Stimulated activated CD8-positive, alpha-beta memory T cell treated with anti-CD3 and anti-CD28 coated beads, Interleukin-4, amount 100 ng/mL, for 24 hours (primary cell): ENCODE data around the gene ABCC3.

Experiments used
- DNase-seq: peaks from one replicate; pipeline ENCODE4 v3.0.0-alpha.2; 2020; ENCODE audit warnings: low read depth

The ABCC3 gene

DNA sequence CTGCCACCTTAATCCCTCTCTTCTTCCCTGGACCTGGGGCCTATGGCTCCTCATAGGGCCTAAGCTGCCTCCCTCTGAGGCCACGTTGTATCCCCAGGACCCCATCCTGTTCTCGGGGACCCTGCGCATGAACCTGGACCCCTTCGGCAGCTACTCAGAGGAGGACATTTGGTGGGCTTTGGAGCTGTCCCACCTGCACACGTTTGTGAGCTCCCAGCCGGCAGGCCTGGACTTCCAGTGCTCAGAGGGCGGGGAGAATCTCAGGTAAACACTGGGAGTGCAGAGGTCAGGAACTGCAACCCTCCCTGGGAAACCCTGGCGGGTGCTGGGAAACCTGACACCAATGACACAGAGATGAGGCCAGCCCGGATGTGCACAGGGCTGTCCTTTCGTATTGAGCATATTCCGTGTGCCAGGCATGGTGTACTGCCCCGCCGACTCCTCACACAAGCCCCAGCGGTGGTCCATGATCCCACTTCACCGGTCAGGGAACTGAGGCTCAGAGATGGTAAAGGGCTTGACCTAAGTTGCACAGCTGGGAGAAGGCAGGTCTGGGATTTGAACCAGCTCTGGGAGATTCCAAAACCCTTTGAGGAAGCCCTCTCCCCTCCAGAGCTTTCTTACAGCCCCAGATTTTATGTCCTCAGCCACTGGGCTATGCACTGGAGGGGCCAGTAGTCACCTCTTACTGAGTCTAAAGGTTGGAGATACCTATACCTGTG, 50.1 kb downstream of the ABCC3 start:
- DNase-seq = no peak

DNA sequence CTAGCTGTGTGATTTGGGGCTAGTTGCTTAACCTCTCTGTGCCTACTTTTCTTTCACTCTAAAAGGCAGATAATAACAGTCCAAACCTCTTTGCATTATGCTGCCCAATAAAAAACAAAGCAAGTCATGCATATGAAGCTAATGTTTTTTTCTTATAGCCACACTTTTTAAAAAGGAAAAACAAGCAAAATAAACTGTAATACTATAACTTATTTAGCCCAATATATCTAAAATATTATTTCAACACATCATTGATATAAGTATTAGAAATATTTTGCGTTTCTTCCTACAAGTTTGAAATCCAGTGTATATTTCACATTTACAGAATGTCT, 50.6 kb downstream of the ABCC3 start:
- DNase-seq = no peak

DNA sequence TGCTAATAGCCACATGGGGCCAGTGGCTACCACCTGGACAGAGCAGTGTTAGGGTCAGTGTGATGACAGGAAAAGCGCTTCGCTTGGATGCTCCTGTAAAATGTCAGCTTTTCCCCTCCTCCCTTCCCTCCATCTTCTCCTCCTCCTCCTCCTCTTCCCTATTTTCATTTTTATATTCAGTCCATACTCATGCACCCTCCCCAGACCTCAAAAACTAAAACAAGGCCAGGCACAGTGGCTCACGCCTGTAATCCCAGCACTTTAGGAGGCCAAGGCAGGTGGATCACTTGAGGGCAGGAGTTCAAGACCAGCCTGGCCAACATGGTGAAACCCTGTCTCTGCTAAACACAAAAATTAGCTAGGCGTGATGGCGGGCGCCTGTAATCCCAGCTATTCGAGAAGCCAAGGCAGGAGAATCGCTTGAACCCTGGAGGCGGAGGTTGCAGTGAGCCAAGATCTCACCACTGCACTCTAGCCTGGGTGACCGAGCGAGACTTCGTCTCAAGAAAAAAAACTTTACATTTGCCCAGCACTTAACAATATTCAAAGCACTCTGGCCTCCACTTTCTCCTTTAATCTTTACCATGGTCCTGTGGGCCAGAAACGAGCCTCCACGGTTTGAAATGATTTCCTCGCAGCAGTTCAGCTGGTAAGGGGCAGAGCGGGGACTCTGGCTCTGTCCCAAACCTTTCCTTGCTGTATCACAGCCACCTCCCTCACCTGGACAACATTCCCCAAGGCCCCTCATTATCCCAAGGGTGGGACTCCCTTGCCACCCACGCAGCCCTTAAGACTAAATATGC, 51.2 kb downstream of the ABCC3 start:
- no peak for DNase-seq

DNA sequence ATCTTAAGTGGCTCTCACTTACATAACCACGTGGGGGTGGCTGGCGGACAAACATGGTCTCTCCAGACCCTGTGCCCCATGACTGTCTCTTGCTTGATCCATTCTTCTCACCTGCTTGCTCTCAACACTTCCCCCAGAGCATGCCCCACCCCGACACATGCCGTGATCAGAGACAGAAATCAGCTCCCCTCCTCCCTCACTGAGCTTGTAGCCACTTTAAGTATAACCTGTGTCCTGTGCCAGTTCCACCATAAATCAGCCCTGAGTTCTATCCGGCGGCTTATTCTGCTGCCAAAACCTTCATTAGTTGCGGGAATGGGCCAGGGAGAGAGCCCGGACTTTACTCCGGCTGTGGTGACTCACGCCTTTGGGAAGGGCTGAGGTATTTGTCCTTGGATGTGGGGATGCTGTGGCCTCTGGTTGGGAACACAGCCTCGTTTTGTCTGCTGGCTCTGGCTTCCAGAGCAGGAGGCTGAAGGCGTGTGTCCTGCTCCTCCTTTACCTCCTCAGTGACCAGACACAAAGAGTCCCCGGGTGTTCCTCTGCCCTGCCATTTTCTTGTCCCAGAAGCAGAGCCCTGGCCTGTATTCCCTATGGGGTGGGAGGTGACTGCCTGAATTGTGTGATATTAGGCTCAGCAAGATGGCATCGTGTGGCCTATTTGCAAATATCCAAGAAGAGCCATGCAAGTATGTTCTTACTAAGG, 52.0 kb downstream of the ABCC3 start:
- no peak for DNase-seq

DNA sequence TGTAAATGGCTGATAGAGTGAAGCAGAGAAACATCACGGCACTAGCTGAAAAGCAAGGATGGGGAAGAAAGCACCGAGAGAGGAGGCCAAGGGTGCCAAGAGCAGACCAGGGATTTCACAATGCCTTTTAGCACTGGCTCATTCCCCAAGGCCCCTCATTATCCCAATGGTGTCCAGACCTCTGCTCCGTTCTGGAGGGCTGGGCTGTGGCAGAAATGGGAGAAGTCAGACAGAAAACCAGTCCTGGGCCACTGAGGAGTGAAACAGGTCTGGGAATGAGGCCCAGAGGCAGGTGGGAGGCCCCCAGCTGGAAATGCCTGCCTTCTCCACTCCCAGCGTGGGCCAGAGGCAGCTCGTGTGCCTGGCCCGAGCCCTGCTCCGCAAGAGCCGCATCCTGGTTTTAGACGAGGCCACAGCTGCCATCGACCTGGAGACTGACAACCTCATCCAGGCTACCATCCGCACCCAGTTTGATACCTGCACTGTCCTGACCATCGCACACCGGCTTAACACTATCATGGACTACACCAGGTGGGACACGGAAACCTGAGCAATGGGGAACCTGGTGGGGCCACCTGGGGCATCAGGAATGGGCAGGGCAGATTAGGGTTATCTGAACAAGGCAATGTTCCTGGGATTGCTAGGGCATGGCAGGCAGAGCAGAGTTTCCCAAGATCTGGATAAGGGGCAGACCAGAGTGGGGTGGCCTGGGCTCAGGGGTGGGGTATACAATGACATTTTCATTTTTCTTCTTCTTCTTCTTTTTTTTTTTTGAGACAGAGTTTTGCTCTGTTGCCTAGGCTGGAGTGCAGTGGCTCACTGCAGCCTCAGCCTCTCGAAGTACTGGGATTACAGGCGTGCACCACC, 52.8 kb downstream of the ABCC3 start:
- no peak for DNase-seq

DNA sequence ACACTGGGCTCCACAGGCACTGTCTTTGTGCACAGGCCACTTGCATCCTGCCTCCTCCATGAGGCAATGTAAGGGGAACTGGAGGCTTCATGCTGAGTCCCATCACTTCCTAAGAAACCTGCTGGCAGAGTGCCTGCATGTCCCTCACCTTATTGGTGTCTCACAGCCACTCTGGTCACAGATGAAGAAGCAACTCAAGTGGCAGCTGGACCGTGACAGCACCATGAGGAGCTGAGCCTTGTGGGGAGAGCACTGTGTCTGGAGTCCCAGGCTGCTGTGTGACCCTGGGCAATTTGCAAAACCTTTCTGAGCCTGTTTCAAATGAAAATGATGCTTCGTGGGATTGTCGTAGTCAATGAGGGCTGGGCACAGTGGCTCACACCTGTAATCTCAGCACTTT, 53.6 kb downstream of the ABCC3 start:
- no peak for DNase-seq

DNA sequence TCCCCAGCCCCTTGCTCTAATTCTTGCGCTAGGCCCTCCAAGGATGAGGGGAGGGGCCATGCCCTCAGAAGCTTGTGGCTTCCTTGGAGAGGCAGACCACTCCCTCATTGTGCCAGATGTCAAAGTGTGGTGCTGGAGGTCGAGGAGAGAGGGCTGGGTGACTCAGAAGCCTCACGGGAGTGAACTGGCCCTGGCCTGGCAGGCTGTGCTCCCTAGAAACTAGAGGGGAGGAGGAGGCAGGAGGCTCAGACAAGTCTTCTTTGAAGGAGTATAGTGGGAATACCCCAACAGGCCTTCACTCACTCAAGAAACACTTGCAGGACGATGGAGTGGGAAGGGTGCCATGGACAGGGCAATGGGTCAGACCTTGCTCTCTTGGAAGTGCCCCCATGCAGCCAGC, 54.6 kb downstream of the ABCC3 start:
- no peak for DNase-seq

DNA sequence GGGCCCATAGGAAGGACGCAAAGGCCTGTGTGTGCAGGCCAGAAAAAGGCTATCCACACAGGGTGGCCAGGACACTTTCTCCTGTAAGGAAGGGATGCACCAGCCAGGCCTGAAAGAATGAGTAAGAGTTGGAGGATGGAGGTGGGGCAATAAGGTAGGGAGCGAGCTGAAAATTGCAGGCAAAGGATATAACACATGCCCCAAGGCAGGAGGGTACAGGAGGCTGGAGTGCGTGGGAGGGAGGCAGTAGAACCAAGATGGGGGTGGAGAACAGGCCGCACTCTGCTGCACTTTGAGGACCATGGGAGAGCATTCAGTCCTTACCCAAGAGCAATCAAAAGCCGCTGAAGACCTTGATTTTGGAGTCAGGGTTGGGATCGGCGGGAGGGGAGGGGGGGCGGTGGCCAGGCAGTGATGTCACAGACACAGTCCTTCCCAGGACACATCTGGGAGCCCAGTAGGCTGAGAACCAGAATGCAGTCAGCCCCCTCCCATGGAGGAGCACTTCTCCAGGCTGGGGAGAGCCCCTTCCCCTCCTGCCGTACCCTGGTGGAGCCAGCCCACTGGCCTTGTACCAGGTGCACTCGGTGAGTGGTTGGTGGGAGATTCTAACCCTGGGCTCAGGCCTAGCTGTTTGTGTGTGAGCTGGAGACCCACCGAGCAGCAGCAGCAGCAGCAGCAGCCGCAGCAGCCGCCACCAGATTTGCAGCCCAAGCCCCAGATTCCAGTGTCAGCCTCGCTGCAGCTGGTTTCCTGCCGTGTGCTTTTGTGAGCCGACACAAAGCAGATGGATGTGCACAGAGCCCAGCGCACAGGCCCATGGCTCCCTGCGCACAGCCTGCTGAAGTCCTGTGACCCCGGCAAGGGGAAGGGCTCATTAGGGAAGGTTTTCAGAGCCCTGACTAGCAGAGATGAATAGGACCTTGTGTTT, 55.5 kb downstream of the ABCC3 start:
- DNase-seq = no peak

DNA sequence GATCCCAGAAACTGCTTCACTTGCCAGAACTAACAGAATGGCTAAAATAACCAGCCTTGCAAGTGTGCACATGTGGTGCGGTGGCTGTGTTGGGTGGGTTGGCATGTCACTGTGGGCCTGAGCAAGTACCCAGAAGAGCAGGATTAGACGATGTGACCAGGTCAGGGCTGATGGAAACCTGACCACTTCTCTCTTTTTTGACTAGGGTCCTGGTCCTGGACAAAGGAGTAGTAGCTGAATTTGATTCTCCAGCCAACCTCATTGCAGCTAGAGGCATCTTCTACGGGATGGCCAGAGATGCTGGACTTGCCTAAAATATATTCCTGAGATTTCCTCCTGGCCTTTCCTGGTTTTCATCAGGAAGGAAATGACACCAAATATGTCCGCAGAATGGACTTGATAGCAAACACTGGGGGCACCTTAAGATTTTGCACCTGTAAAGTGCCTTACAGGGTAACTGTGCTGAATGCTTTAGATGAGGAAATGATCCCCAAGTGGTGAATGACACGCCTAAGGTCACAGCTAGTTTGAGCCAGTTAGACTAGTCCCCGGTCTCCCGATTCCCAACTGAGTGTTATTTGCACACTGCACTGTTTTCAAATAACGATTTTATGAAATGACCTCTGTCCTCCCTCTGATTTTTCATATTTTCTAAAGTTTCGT, 56.3 kb downstream of the ABCC3 start:
- no peak for DNase-seq

DNA sequence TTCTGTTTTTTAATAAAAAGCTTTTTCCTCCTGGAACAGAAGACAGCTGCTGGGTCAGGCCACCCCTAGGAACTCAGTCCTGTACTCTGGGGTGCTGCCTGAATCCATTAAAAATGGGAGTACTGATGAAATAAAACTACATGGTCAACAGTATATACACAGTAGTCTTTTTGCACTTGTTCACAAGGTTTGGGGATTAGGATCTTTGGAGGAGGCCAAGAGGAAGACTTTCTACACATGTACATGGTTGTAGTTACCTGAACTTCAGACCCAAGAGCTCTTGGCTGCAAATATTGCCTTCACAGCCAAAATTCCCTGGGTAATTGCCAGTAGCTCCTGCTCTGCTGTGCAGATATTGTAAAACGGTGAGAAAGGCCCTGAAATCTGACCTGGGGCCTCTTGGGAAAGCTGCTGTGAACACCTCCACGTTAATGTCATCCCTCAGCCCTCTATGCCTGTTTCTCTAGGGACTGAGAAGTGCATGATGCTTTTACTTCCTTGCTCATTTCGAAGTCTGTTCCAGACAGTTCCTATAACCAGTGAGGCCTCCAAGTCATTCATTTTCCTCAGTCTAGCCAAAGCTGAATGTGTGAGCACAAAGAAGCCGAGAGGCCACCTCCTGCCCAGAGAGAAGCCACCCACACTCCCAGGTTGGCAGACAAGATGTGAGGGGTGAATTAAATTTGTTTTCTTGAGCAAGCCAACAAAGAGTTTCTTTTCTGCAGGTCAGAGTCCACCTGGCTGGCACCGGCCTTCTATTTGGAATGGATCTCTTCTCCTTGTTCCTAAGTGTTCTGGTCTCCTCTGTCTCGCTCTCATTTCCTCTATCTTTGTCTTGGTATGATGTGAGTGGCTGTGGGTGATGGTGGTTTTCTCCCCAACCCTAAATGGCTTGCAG, 57.1 kb downstream of the ABCC3 start:
- no peak for DNase-seq

DNA sequence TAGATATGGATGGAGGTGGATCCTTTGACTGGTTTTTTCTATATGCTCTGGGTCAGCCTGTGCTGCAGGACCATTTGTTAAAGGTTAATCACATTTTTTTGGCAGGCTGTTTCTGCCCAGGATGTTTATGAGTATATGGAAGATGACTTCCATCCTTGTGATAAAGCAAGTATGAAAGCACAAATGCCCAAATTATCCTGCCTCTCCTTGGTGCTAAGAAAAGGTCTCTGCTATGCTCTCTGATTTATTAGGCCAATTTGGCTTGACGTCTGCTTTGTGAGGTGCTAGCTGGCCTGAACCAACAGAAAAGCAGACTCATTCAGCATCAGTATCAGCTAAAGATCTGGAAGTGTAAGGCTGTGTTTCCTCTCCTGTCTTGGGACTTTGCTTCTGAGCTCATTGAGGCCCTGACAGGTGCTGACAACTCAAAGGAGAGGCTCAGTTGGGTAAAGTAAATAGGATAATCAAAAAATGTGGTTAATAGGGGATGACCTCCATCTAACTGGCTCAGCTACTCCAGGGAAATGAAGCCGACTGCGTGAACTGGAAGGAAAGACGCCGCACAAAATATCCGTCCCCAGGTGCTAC, 57.9 kb downstream of the ABCC3 start:
- no peak for DNase-seq

DNA sequence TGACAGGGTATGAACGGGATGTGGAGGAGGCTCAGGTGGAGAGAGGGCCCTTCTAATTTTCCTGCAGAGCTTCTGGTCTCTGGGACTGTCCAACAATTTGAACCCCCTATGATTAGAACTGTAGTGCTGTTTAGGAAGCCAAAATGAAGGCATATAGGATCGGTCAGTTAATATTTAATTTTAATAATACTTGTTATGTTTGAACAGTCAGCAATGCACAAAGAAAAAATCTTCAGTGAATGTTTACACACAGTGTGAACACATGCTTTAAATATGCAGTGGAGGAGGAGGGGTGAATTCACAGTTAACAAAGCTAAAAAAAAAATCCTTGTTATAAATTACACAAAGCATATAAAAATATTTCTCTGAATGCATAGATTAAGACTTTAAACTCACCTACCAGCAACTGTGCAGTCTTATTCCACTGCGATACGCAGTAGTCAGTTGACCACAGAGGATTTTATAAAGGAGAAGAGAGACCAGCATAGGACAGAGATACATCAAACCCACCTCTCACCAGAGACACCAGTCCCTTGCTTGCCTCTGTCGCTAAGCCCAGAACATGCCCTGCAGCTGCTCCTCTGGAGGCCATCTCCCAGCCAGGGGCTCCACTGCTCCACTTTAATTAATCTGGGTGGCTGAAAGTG, 58.5 kb downstream of the ABCC3 start:
- no peak for DNase-seq

DNA sequence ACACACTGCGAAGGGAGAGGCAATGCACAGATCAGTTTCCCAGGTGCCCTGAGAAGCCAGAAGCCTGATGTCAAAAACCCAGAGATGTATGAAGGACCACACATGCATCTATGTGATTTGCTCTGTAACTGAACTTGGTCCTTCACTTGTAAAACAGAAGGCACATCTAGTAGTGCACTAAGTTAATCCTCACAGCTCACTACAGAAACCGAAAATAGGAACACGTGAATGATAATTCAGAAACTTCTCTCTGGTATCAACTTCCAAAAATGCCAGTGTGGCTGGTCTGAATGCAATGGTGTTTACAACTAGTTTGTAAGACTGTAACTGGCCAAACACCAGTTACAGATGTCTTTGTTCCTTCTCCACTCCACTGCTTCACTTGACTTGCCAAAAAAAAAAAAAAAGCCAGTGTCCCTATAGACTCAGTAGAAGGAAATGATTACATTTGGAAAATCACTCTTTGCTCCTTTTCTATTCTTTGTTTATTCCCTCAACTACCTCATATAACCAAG, 61.7 kb downstream of the ABCC3 start:
- no peak for DNase-seq

DNA sequence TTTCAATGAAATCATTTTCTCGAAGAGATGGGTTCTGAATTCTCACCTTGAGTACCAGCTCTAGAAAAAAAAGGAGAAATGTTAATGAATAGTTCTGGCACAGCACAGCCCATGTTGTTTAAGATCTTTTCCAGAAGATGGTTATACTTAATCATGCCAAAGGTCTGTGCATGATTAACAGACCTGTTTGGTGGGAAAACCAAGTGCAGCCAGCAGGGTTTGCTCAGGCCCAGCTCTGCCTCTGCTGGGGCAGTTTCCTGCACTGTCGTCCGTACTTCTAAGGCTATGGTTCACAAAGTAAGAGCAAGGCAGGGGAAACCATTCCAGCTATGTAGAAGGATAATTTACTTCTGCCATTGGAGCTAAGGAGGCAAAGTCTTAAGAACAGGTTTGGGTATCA, 62.4 kb downstream of the ABCC3 start:
- DNase-seq = no peak

DNA sequence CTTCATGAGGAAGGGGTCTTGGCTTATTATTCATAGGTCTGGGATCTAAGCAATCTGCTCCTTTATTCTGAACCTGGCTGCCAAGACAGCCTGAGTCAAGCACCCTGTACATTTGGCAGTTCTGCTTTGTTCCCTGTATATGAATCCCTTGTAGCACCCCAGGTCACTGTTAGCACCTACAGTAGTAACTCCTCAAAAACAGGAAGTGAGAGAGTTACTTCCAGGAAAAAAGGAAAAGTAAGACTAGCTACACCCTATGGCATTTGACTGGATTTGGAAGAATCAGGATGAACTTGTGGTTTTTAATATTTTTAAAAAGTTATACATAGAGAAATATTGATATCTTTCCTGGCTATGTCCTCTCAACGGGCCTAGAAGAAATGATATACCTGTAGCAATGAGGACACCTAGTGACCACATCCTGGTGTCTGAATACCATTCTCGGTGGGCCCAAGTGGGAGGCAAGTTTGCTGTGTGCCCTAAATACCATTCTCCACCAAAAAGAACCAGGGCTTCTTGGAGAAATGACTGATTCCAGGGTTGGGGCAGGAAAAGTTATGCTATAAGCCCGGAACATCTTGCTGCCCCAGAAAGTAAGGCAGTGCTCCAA, 63.1 kb downstream of the ABCC3 start:
- DNase-seq = no peak

DNA sequence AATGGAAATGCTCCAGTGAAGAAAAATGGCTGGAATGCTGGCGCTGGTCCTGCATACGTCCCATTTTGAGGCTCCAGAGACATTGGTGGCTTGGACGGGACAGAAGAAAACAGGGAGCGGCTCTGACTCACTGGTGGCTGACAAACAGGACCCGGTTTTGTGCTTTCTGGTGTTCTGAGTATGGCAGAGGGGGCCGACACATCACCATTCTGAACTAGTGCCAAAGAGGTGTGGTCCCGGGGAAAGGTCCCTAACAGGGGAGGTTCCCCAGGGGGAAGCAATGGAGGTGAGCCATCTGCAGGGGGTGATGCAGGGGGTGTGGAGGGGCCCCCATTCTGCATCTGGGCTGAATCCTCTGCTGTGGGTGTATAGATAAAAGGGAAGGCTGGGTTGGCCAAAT, 64.7 kb downstream of the ABCC3 start:
- DNase-seq = no peak

DNA sequence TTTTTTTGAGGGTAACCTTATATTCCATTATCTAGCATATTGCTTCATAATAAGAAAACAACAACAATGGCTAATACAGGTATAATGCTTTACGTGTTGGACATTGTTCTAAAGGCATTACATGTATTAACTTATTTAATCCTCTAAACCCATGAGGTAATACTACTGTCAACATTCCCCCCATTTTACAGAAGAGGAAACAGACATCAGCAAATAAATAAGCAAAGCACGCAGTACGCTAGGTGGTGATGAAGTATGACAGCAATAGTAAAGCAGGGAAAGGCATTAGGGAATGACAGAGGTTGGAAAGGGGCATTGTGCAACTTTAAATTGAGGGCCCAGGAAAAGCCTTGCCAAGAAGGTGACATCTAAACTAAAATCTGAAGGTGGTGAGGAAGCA, 68.5 kb downstream of the ABCC3 start:
- no peak for DNase-seq
